NCI-H526 treated with DMSO at 0.1 percent for 48 hours (cell line): ENCODE measurements around the gene CCDC178.
"Not testable (repeated sequence)": the region's sequence is repeated elsewhere in the genome, so short reads cannot be mapped to it uniquely, and the experiment has no call there.

Source experiments
- DNase-seq: peaks from one replicate; lab custom pipeline; 2025; lab: John Stamatoyannopoulos, UW

The CCDC178 gene

DNA sequence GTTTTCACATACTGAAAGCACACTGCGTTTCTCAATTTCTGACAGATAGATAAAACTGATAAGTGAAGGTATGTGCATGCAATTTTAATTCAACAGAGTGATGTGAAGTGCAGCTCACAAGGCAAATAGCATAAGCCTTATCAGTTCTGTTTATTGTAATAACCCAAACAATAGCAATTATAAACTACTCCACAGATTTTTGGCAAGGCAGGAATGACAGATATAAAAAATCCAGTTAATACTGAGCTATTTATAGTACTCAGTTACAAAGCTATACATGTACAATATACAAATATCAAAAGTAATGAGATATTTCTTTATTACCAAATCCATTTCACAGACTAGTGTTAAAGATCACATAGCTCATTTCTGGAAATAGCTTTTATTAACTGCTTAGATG is 456.8 kb downstream of the CCDC178 start:
- no peak for DNase-seq

GRCh38 chr18:32980896-32981295 is 459.6 kb downstream of the CCDC178 start:
- DNase-seq, result no peak

- no peak for DNase-seq
Measured at GRCh38 chr18:32975501-32975900, 465.0 kb downstream of the CCDC178 start.

- no peak for DNase-seq
Measured at GRCh38 chr18:32975163-32975436, 465.4 kb downstream of the CCDC178 start.

DNA sequence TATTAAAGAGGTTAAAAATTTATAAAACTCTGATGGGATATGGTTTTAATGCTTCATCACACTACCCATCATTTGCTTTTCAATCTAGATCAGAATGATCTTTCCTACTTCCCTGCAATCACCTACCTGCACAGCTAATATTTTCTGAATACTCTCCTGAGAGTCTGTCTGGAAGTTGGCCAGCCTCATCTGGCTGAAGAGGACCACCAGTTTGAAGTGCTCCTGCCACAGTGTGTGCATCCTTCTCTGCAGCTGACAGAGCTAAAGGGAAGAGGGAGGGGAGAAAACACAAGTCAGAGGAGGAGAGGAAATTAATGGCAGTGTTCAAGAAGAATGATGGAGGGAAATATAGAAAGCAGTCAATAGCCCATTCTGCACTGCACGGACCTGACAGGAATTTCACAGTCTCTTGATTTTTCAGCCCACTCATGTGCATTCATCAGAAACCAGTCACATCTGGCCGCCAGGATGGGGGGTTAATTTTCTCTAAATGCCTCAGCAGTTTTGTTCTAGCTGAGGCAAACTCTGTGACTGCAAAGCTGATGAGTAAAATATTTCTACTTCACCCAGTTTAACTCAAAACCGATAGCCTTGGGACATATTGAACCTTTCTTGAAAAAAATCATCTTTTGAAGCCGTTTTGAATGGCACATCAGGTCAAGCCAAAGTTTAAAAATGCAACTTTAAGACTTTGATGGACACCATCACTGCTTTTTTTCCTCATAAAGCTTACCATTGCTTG is 465.9 kb downstream of the CCDC178 start:
- no peak for DNase-seq

DNA sequence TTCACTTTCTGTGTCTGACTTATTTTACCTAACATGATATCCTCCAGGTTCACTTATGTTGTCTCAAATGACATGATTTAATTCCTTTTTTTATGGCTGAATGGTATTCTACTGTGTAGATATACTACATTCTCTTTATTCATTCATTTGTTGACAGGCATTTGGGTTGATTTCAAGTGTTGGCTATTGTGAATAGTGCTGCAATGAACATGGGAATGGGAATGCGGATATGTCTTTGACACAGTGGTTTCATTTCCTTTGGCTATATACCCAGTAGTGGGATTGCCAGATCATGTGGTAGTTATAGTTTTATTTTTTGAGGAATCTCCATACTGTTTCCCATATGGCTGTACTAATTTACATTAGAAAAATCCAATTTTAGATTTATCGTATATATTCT is 472.3 kb downstream of the CCDC178 start:
- DNase-seq, result no peak

- no peak for DNase-seq
Measured at GRCh38 chr18:32966141-32966540, 474.4 kb downstream of the CCDC178 start.

GRCh38 chr18:32961538-32961937 is 479.0 kb downstream of the CCDC178 start:
- no peak for DNase-seq

DNA sequence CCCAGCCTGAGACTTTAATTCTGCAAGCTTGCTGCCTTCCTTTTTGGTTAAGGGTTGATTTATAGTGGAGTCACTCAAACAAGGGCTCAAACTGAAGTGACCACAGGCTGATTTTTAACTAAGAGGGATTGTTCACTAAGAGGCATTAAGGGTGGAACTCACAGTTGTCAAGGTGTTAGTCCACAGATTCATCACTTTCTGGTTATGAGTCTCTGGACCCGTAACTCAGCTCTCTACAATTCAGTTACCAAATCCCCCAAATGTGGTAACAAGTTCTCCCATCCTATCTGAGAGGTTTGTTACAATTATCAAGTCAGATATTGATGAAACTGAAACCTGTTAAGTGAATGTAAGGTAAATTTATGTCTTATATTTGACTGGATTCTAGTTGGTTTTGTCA is 481.8 kb downstream of the CCDC178 start:
- DNase-seq, result no peak

- no peak for DNase-seq
Measured at GRCh38 chr18:32956591-32957315, 483.8 kb downstream of the CCDC178 start.

DNA sequence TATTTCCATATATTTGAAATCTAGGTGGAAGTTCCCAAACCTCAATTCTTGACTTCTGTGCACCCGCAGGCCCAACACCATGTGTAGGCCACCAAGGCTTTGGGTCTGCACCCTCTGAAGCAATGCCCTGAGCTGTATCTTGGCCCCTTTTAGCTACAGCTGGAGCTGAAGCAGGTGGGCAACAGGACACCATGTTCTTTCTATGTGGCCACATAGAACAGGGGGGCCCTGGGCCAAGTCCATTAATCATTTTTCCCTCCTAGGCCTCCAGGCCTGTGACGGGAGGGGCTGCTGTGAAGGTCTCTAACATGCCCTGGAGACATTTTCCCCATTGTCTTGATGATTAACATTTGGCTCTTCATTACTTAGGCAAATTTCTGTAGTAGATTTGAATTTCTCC is 488.2 kb downstream of the CCDC178 start:
- DNase-seq, result not testable (repeated sequence)

- DNase-seq, result no peak
Measured at GRCh38 chr18:32937597-32937996, 502.9 kb downstream of the CCDC178 start.

DNA sequence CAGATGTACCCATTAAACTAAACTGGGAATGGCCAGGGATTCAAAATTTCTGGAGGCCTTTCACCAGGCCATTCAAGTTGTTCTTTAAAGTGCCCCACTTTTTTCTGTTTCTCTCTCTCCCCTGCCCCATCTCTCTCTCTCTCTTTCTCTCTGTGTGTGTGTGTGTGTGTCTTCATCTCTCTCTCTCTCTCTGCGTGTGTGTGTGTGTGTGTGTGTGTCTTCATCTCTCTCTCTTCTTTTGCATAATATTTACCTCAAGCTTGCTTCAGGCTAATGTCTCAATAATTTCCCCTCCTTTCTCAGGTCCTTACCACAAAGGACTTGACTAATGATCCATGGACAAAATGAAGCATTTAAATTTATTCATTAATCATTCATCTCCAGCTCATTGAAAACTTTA is 503.5 kb downstream of the CCDC178 start:
- peak; percentile 27 for DNase-seq

- DNase-seq, result no peak
Measured at GRCh38 chr18:32934201-32934600, 506.3 kb downstream of the CCDC178 start.

DNA sequence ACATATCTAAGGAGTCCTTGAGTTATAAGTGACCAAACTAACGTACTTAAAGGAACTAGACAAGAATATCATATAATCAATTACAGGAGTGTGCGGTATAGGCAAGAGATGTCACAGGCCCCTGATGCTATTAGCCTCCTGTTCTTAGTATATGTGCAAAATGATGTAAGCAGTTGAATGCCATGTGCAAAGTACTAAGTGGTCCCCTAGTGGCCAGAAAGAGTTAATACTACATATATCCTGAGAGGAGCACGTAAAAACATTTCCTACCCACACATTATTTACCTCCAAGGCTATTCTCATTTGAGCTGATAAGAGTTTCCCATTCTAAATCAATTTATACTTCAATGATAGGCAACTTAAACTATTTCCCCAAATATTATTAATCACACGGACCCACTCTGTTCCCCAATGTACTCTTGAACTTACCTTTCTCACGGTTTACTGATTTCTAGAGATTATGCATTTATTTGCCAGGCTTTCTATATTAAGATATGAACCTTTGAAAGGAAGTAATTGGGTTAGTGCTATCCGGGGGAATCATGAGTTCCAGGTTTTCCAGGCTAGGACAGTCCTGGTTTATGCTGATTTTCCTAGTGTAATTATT is 509.7 kb downstream of the CCDC178 start:
- peak; percentile 15 for DNase-seq

DNA sequence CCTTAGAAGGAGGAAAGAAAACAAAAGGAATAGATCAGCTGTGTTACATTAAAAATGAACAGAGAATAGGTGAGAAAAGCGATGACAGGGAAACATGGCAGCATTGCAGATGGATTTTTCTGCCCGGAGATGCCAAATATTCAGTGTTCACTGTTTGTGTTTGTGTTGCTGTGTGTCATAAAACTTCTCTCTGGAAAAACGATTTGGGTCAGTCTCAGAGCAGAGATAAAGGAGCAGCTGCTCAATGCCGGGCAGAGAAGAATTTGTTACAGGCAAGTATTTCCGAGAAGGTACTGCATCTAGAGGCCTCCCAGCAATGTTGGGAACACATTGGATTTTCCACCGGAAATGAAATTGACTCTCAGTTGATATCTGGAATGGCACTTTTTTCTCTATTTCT is 511.3 kb downstream of the CCDC178 start:
- DNase-seq, result no peak

- no peak for DNase-seq
Measured at GRCh38 chr18:32922951-32923430, 517.5 kb downstream of the CCDC178 start.

GRCh38 chr18:32920796-32921787 is 519.4 kb downstream of the CCDC178 start:
- no peak for DNase-seq

- DNase-seq, result peak; percentile 49
Measured at GRCh38 chr18:32919799-32920198, 520.7 kb downstream of the CCDC178 start.

DNA sequence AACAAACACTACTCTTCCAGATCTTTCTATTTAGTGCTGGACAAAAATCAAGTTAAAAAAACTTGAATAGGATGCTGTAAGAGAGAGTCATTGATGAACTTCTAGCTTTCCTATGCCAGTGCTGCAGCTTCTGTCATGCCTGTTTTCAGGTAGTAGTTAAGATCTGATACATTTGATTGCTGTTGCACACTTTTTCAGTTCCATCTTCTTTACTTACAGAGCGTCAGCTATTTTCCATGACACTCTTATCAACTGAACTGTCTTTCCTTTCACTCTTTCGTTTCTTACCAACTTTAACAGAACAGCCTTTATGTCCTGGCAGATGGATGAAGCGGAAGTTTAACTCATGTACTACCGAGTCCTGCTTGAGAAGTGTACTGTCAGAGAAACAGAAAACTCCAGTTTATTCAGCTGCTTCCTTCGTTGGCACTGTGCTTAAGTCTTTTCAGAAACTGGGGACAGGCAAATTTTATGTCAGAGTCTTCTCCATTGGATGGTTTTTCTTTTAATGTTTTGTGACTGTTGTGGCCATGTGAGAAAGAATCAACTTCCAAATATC is 521.8 kb downstream of the CCDC178 start:
- DNase-seq, result no peak

- no peak for DNase-seq
Measured at GRCh38 chr18:32915516-32915915, 525.0 kb downstream of the CCDC178 start.
